Smooth muscle cell of the coronary artery (primary cell): ENCODE results near the gene PLEKHA3. TPM values are rescaled to one million over a fixed set of nuclear protein-coding genes. Genes with fewer than 3 reads are reported as not detected.

Source experiments
- total RNA-seq: library from RNA; depleted of rRNA; stranded (reverse); fragments of >200 nt; gene quantifications from 2 replicates; pipeline ENCODE4 v1.2.3, GENCODE V29; 2014; ENCODE audit warnings: low replicate concordance

PLEKHA3 gene
- total RNA-seq, result 4.9 and 7.8 TPM in 2 replicates

GRCh38 chr2:178480227-178481181, at the start of gene PLEKHA3:
Gene PLEKHA3, plus strand, starts transcription at chr2:178480457. Its CDS starts 413 bp downstream, at chr2:178480870.

GRCh38 chr2:178450774-178451525, 29.3 kb upstream of the PLEKHA3 start, which contains the start of the genes PJVK and PRKRA:
Gene PJVK, plus strand, starts transcription at chr2:178451378. Its CDS starts 2,032 bp downstream, at chr2:178453410.
Gene PRKRA, minus strand, starts transcription at chr2:178451175. Its CDS starts 145 bp downstream, at chr2:178451030.

GRCh38 chr2:178478439-178479274, 1.6 kb upstream of the PLEKHA3 start, which contains the start of gene FKBP7:
Gene FKBP7, minus strand, starts transcription at chr2:178478600. Its CDS starts 101 bp downstream, at chr2:178478499.

Other genes starting within 250 kb of the PLEKHA3 start
- 33.7 and 63.2 TPM in 2 replicates for gene PRKRA, start 29.3 kb upstream of the PLEKHA3 start, total RNA-seq
- gene PJVK, start 29.1 kb upstream of the PLEKHA3 start, total RNA-seq, result 0.60 and 2.6 TPM in 2 replicates
- gene FKBP7, start 1.9 kb upstream of the PLEKHA3 start, total RNA-seq, result 33.8 and 51.4 TPM in 2 replicates